ENCODE results near the gene PTOV1. TPM values are rescaled to one million over a fixed set of nuclear protein-coding genes. Genes with fewer than 3 reads are reported as not detected.

PTOV1 gene
- total and polyA plus RNA-seq, 2 of the 4 experiments (the other 2 are of a cell fraction): 34.4 to 107 TPM

- TF ChIP-seq MXI1 (IDR thresholded peaks at IDR 0.05; ENCODE audit: borderline replicate concordance, low read depth, low read length): no peak
- no peak for TF ChIP-seq NFE2L2 (IDR thresholded peaks at IDR 0.05; ENCODE audit: low read depth, low read length)
These were observed 1.3 kb upstream of the PTOV1 start (continued) for GRCh38 chr19:49849433-49850220.

- intact Hi-C loops (cut with micrococcal nuclease): no loop called here
- Histone ChIP-seq H3K9me3 (ENCODE audit: control insufficient read depth, insufficient read depth, low read length) (no peaks in the 10 kb centered on the region), H3K9me1 (ENCODE audit: insufficient read depth, low read length) (peaks cover 15% of the 10 kb centered on the region), H3K27me3 (ENCODE audit: control insufficient read depth, insufficient read depth, low read length) (no peaks in the 10 kb centered on the region), H4K8ac (ENCODE audit: low read depth in 2 of 2, low read length in 2 of 2) (peak overlapping the region; percentile 75 to 94; a peak in 3 of 4 replicates), H3K4ac (ENCODE audit: low read depth, low read length) (peak overlapping the region; percentile 47), H2BK120ac (ENCODE audit: low read depth, low read length) (no peak overlapping the region), H4K91ac (ENCODE audit: insufficient read depth, low read depth, low read length) (no peak overlapping the region), H3K4me3 (ENCODE audit: insufficient read depth, low read depth, low read length) (peak overlapping the region; percentile 60), H3K56ac (ENCODE audit: extremely low read depth, insufficient read depth, low read length) (no peak overlapping the region), H3K23ac (ENCODE audit: low read depth, low read length) (no peak overlapping the region), H3K4me2 (ENCODE audit: low read depth, low read length) (peak overlapping the region; percentile 90), H2AK9ac (replicated peaks; ENCODE audit: low read depth, low read length, poor library complexity) (no peak overlapping the region), H2BK5ac (ENCODE audit: low read depth, low read length, poor library complexity, severe bottlenecking) (peak overlapping the region; percentile 22), H2AFZ (replicated peaks; ENCODE audit: low read length, poor library complexity) (no peak overlapping the region), H3K36me3 (ENCODE audit: control insufficient read depth, insufficient read depth, low read length) (peaks cover 10% of the 10 kb centered on the region; the same call in 1 of the 2 replicates), H2AK5ac (ENCODE audit: low read depth, low read length) (peak overlapping the region; percentile 22), H4K5ac (ENCODE audit: low read depth, low read length) (peak overlapping the region; percentile 66; the same call in 1 of the 2 replicates), H2BK20ac (ENCODE audit: low read depth, low read length) (no peak overlapping the region), H4K20me1 (ENCODE audit: insufficient read depth, low read length) (peaks cover 44% of the 10 kb centered on the region), H2BK15ac (ENCODE audit: low read depth, low read length) (no peak overlapping the region), H3K27ac (ENCODE audit: insufficient read depth, low read length) (peak overlapping the region; percentile 15; the same call in 1 of the 2 replicates), H3K79me1 (ENCODE audit: low read depth in 1 of 2, low read length in 2 of 2) (peaks cover 27 to 75% of the 10 kb centered on the region in 2 experiments), H3K14ac (replicated peaks; ENCODE audit: low read depth, low read length) (peak overlapping the region; percentile 20; the same call in 1 of the 2 replicates), H3K4me1 (ENCODE audit: control insufficient read depth, insufficient read depth, low read length) (peaks cover 16% of the 10 kb centered on the region), H3K18ac (ENCODE audit: low read depth, low read length) (no peak overlapping the region), H3K9ac (ENCODE audit: low read depth, low read length) (no peak overlapping the region; the same call in 1 of the 2 replicates)
- no TSS peak for BruUV-seq (replicated peaks)
- dilution Hi-C loops (cut with HindIII; ENCODE audit: low sequenced_read_pairs, unreplicated experiment): no loop called here
- ATAC-seq (ENCODE audit: low read depth) (no peak), DNase-seq (no peak)
- in situ Hi-C loops (cut with MboI; ENCODE audit: low sequenced_read_pairs): loop anchor here (10.0 kb wide), 1 partner anchor 165 kb away; the partner anchor contains the start of gene ADM5
- ChIA-PET POLR2A (ENCODE audit: unreplicated experiment) (interaction anchor here (0.6 to 0.9 kb wide), 3 partner anchors 25 to 210 kb away, joined by 3 to 4 read pairs (median 4); no protein-coding TSS in a partner anchor), CTCF (no interaction called here)
- 100% methylated on average over 1 of the region's 12 CpGs; no CpG with 5 or more reads in 1 of the 2 experiments for WGBS, 2 experiments (ENCODE audit: extremely low coverage in 2 of 2, insufficient read length in 1 of 2)
- no peak for TF ChIP-seq POLR2A (IDR thresholded peaks at IDR 0.05; ENCODE audit: low read depth, low read length)
- TF ChIP-seq CEBPB (IDR thresholded peaks at IDR 0.05; ENCODE audit: low read depth, low read length): no peak
- TF ChIP-seq USF2 (IDR thresholded peaks at IDR 0.05; ENCODE audit: low read depth, low read length): no peak
- TF ChIP-seq RFX5 (IDR thresholded peaks at IDR 0.05; ENCODE audit: low read depth, low read length): no peak
- TF ChIP-seq RCOR1 (IDR thresholded peaks at IDR 0.05; ENCODE audit: insufficient replicate concordance, low read length): no peak
- TF ChIP-seq NFE2L2 (IDR thresholded peaks at IDR 0.05; ENCODE audit: low read depth, low read length): no peak
- TF ChIP-seq BHLHE40 (IDR thresholded peaks at IDR 0.05; ENCODE audit: low read depth, low read length): no peak
- no peak for TF ChIP-seq MAZ (IDR thresholded peaks at IDR 0.05; ENCODE audit: borderline replicate concordance, low read depth, low read length)
- TF ChIP-seq CTCF (conservative IDR thresholded peaks at IDR 0.05; ENCODE audit: low read depth, low read length): no peak
- no peak for TF ChIP-seq FOS (IDR thresholded peaks at IDR 0.05; ENCODE audit: low read depth, low read length)
- no peak for TF ChIP-seq MAFK (IDR thresholded peaks at IDR 0.05; ENCODE audit: low read depth, low read length)
- TF ChIP-seq CHD1 (IDR thresholded peaks at IDR 0.05; ENCODE audit: low read depth, low read length): no peak
These were observed 805 bp upstream of the PTOV1 start for GRCh38 chr19:49850221-49850486.
